Activated T-helper 1 cell treated with anti-CD3 and anti-CD28 coated beads, Interleukin-2, amount 50 U/mL, for 16 hours (primary cell): ENCODE data around the gene MAN2C1.
"Not testable (repeated sequence)": the region's sequence is repeated elsewhere in the genome, so short reads cannot be mapped to it uniquely, and the experiment has no call there.

Experiments
- DNase-seq, 2 donors: peaks; one replicate each; pipeline ENCODE4 v3.0.0-alpha.2; 2020; ENCODE audit warnings: low read depth in 1 of 2, low spot score in 1 of 2

MAN2C1 gene

DNA sequence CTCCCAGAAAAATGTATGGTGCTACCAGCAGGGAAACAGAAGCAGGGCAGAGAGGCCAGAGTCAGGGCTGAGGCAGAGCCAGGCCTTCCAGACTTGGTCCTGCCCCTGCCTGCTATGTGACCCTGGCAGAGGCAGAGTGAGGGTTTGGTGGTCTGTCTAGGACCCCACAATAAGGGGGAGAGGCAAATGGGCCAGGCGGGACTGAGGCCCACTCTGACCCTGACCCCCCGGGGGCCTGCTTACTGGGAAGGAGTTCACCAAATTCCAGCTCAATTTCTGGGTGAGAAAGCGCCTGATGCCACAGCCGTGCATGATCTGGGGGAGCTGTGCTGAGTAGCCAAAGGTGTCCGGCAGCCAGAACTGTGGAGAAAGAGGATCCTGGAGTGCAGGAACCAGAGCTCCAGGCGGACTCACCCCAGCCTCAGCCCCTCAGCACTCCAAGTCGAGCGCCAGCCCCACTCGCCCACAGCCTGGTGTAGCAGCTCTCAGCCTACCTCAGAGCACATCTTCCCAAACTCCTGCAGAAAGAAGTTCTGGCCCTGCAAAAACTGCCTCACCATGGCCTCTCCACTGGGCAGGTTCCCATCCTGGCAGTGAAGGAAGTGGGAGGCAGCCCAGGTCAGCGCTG is 6.9 kb downstream of the MAN2C1 start:
- DNase-seq: no peak

DNA sequence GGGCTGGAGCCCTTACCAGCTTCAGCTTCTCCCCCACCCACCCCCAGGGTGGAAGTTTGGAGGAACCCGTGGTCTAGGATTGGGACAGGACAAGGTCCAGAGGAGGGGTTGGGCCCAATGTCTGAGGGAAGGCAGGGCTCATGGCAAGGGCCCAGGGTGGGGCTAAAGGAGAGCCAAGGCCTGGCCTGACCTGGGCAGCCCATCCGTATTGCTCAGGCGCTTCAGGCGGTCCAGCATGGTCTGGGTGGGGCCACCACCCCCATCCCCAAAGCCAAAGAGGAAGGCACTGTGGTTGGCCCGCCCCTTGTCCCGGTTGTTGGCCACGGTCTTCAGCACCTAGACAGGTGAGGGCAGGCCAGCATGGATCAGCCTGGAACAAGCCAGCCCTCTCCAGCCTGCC is 7.6 kb downstream of the MAN2C1 start:
- DNase-seq: no peak

DNA sequence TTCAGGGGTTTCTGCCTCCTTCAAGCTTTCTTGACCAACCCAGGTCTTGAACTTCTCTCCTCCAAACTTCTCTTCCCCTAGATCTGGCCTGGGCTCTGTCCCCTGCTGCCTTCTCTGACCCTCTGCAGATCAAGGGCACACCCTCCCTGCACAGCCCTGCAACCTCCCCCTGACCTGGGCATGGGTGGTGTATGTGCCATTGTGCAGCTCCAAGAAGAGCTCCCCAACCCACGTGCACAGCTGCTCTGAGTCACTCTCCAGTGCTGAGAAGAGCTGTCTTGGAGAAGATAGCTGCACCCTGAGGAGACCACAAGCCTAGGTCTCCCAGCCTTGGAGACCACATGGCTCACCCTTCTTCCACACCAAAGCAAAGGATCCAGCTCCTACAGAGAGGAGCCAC is 8.0 kb downstream of the MAN2C1 start:
- no peak for DNase-seq

DNA sequence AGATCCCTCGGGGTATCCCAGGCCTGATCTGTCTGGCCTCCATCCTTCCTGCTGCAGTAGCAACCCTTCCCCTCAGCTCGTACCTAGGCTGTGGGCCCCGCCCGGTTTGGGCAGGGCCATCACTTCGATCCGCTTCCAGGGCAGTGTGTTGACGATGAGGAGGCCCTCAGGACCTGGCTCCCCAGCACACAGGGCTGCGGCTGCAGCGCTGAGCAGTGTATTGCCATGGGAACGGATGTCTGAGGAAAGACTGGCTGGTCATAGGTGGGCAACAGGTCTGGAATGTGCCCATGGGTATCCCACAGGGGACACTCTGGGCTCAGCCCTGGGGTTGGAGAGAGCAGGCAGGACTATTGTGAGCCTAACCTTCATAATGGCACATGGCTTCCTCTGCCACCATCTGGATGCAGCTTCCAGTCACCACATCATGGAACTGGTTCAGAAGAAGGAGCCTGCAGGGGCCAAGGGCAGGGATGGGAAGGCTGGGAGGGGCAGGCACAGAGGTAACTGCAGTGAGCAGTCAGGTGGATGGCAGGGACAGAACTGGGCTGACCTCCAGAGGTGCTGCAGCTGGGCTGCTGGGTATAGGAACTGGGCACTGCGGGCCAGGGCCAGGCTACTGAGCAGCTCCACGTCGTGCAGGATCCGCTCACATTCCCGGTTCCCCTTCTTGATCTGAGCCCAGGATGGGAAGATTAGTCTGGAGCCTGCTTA is 8.7 kb downstream of the MAN2C1 start:
- no peak for DNase-seq

DNA sequence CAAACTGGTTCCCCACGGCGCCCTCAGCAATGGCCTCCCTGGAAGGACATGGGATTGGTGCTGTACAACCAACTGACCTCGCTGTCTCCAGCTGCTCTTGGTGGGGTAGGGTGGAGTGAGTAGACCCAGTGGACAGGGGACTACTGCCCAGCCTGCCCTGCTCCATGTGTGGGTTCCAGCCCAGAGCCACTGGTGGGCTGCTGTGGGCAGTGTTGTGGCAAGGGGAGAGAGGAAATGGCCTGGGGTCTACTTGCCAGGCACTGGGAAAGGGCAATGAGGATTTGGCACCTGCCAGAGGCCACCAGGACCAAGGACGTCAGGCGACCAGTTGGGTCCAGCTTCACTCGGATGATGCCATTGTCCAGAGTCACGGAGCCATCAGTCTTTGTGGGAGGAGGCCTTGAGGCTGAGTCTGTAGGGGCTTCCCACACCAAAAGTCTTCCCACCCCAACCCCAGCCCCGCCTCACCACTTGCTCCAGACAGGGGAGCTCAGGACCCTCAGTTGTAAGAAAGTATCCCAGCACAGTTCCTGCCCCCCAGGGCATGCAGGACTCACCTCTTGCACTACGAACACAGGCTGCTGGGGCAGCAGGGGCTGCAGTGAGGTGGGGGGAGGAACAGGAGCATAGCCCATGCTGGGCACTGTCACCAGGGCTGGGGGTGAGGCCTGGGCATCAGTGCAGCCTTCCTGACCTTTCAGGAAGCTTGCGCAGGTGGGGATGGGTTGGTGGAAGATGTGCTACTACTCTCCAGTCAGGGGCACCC is 9.5 kb downstream of the MAN2C1 start:
- no peak for DNase-seq

DNA sequence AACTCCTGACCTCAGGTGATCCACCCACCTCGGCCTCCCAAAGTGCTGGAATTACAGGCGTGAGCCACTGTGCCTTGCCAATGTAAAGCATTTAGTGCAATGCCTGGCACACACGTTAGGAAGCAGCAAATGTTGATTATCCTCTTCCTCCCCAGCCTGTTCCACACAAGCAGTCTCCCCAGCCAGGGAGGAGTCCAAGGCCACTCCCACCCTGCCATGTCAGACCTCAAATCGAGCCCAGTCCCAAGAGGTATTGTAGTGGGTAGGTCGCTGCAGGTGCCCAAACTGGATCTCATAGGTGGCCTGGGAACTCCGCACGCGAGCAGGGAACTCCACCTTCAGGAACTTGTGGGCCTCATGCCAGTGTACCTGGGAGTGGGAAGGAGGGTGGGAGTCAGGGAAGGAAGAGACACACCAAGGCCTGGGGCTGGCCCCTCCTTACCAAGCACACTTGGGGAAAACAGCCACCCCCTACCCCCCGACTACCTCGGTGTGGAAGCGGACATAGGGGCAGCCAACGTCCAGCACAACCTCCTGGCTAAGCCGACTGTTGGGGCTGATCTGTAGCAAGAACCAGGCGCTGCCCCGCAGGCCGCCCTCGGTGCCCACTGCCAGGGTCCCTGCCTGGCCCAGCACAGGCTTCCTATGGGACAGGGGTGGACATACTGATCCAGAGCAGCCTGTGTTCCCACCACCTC is 10.3 kb downstream of the MAN2C1 start:
- no peak for DNase-seq

DNA sequence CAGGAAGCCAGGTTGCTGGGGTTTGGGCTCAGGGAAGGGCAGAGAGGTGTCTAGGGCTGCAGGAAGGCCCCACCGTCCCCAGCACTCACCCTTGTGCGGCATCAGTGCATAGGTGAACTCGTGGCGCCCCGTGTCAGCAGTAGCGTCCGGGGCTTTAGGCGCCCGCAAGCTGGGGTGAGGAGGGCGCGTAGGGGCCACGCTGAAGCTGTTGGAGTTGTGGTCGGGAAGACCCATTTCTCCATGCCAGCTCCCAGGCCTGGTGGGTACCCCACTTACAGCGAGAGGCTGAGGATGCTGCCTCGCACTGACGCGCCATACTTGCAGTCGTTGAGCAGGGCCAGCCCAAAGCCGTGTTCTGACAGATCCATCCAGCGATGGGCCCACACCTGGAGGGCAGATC is 11.9 kb downstream of the MAN2C1 start:
- DNase-seq: no peak

DNA sequence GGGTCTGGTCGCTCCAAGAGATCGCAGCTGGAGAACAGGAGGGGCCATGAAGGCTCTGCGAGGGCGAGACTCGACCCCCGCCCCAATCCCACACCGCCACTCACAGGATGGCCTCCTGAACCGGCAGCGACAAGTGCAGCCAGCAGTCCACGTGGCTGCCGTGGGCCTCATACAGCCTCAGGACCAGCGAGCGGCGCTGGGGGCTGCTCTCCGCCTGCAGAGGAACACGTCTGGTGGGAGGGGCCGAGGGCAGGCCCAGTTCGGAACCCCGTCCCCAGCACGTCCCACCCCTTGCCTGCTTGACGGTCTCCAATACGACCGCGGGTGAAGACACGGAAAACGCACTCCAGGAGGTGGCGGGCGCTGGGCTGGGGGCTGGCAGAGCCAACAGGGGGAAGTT is 12.4 kb downstream of the MAN2C1 start:
- no peak for DNase-seq

DNA sequence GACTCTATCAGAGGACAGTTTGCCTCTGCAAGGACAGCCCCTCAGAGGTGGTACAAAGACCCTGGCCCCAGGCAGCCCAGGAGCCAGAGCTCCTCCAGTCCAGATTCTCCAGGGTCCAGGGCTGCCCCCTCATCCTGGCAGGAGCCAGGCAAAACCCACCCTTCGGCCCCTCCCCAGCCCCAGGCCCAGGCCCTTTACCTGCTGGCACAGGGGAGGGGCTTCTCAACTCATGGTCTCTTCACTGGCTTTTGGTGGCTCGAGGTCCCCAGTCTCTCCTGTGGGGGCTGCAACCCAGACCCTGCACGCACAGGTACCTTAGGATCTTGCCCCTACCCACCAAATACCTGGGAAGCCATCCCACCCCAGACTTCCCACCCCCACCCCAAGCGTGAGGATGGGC is 13.0 kb downstream of the MAN2C1 start:
- DNase-seq: no peak

DNA sequence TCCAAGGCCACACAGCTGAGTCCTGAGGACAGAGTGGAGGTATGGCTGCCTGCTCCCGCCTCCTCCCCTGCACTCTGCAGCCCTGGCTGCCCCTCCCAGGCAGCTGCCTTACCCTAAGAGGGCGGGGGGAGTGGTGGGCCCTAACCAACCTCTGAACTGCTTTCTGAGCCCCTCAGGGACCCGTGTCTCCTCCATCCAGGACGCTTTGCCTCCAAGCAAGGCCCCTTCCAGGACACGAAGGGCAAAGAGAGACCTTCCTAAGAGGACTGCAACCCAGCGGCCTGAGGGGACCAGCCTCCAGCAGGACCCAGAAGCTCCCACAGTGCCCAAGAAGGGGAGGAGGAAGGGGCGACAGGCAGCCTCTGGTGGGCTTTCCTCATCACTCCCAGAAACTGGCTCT is 14.0 kb downstream of the MAN2C1 start:
- no peak for DNase-seq

DNA sequence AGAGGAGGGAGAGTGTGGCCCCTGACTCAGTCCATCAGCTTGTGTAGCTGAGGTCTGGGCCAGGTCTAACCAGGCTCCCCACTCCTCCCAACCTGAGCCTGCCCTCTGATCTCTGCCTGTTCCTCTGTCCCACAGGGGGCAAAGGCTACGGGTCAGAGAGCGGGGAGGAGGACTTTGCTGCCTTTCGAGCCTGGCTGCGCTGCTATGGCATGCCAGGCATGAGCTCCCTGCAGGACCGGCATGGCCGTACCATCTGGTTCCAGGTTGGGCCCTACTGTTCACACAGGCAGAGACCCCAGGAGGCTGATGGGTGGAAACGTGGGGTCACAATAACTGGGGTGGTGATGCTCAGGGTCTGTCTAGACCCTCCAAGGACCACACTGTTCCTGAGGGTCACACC is 14.8 kb downstream of the MAN2C1 start:
- DNase-seq: no peak

DNA sequence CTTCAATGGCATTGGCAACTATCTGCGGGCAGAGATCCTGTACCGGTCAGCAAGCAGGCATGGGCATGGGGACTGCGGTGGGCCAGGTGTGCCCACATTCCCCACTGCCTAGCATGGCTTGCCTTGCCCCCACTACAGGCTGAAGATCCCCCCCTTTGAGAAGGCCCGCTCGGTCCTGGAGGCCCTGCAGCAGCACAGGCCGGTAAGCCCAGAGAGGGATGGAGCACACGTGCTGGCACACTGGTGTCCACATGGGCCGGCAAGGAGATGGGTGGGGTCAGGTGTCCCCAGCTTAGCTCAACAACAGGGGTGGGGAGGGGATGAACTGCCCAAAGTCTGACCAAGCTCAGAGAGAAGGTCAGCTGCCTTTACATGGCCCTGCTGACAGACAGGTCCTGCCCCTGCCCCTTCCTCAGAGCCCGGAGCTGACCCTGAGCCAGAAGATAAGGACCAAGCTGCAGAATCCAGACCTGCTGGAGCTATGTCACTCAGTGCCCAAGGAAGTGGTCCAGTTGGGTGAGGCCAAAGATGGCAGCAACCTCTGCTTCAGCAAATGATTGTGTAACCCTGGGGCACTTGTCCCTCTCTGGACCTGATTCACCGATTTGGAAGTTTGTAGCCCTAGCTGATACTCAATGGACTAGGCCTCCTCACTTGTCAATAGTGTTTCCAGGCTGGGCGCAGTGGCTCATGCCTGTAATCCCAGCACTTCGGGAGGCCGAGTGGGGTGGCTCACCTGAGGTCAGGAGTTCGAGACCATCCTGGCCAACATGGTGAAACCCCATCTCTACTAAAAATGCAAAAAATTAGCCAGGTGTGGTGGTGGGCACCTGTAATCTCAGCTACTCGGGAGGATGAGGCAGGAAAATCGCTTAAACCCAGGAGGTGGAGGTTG is 16.0 kb downstream of the MAN2C1 start:
- DNase-seq: no peak

DNA sequence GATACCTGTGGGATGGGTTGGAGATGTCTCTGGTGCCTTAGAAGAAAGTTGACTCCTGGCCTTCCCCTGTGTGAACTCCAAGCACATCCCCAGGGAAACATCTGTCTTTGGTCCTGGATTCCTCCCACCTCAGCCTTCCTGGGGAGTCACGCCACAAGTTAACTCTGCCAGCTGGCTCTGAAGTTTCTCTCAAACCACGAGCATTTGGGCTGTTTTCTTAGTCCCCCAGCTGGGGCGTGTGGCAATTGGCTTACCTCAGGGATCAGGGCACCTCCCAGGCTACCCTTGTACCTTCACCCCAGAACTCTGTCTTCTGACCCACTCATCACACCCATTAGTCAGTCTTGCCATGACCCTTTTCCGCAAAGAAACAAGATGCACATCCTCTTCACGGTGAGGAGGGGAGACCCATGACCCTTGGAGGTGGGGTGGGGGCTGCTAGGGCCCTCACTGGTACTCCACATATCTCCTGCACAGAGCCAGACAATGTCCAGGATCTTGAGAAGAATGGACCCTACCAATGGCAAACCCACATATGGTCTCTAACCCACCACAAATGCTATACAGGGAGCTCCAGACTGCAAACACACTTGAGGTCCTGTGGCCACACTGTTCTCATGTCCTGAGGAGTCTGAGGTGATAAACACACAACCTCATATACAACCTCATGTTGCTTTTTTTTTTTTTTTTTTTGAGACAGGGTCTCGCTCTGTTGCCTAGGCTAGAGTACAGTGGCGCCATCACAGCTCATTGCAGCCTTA is 17.6 kb downstream of the MAN2C1 start:
- no peak for DNase-seq

DNA sequence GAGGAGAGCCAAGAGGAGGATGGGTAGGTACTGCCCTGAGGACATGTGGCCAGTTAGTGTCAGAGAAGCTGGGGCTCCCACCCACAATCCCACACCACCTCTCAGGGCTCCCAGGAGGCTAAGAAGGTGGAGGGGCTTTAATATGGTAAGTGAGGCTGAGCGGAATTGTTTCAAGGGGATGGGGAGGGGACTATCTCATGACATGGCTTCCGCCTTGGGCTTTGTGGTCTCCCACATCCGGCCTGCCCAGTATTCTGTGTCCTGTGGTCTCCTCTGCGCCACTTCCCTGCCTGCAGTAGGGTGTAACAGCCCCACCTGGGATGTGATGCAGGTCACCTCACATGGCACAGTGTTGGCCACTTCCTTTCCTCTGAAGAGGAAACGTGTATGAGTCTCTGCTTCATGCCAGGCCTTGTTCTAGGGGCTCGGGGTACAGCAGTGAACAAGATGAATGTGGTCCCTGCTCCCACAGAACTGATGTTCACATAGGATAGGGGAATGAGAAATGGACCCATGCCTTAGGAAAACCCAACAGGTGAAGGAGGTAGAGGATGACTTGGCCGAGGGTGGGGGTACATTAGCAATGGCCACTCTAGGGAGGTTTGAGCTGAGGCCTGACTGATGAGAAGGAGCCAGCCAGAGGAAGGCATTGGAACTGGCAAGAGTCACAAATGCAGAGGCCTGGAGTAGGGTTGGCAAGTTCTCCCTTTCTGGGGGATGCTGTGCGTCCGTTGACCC is 18.4 kb downstream of the MAN2C1 start:
- DNase-seq: peak; percentile 47 to 51

DNA sequence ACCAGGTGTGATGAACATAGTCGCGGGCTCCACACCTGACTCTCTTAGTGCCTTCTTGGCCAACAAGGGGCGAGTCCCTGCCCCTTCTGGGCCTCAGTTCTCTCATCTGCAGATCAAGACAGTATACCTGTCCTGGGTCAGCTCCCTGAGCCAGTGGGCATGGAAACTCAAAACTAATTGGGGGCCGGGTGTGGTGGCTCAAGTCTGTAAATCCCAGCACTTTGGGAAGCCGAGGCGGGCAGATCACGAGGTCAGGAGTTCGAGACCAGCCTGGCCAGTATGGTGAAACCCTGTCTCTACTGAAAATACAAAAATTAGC is 19.1 kb downstream of the MAN2C1 start:
- DNase-seq: not testable (repeated sequence)

DNA sequence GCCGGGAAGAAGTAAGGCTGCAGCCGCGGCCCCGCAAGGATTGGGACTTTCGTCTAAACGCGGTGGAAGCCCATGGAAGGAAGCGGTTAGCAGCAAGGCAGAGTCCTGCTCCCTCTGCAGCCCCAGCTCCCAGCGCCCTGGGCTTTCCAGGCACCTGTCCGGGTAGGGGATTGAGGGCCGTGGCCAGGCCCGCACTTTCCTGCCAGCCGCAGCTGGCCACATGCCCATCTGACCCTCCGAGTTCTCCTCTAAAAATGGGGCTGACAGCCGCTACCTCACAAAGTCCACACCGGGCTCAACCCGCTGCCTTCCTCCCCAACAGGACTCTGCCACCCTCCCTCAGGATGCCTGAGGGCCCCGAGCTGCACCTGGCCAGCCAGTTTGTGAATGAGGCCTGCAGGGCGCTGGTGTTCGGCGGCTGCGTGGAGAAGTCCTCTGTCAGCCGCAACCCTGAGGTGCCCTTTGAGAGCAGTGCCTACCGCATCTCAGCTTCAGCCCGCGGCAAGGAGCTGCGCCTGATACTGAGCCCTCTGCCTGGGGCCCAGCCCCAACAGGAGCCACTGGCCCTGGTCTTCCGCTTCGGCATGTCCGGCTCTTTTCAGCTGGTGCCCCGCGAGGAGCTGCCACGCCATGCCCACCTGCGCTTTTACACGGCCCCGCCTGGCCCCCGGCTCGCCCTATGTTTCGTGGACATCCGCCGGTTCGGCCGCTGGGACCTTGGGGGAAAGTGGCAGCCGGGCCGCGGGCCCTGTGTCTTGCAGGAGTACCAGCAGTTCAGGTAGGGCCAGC is 19.7 kb downstream of the MAN2C1 start:
- DNase-seq: no peak

DNA sequence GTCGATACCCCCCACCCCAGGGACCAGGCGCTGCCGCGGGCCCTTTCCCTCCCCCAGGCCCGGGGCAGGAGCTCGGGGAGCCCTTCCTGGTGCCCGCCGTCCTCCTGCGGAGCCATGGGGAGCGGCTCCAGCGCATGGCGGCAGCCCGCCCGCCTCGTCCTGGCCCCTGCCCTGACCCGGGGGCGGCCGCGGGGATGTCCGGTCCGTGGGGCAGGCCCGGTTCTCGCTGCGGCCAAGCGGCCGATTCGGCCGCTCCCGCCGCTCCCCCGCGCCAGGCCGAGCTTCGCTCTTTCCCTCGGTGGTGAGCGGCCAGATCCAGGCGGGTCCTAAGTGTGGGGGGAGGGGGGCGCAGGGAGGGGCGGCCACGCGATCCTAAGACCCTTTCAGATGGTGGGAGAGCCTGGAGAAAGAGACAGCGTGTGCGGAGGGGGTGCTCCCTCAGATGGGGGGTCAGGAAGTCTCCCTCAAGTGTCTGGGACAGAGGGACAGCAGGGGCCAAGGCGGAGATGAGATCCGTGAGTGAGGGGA is 20.3 kb downstream of the MAN2C1 start:
- DNase-seq: no peak

DNA sequence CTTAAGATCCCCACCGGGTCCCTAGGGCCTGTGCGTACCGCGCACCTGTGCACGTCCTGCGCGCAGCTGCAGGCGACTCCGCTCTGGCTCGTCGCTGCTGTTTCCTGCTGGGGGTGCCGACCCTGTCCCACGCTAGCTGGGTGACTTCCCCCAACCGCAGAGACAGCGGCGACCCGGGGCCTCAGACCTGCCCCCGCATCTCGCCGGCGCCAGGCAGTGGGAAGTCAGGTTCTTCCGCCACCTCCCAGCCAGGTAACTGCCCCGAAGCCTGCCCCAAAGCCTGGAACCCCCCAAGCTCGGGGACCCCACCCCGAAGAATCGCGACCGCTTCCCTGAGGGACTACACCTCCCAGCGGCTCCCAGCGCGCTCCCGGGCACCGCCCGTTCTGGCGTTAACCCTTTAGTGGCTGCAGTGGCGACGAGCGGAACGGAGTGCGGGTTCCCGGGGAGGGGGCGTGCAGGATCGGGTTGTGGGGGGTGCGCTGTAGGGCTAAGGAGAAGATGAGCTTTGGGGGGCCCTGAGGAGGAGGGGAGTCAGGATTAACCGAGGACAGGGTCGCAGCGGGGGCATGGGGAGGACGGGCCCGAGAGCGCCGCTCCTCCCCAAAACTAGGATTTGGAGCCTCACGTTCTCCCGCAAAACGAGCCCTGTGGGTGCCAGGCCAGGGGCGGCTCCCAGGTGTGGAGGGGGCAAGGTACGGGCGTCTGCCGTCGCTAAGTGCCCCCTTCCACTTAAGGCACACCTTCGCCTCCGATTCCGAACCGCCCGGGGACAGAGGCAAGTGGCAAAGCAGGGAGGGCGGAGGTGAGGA is 21.0 kb downstream of the MAN2C1 start:
- peak in 1 of 2 donors; percentile 30 for DNase-seq
